ENCODE data around the gene B3GLCT.

- TF ChIP-seq CTCF (IDR thresholded peaks at IDR 0.05), result no peak
- TF ChIP-seq POLR2AphosphoS5 (IDR thresholded peaks at IDR 0.05), result no peak
- no peak for TF ChIP-seq POLR2A (IDR thresholded peaks at IDR 0.05)
Measured at GRCh38 chr13:31159306-31159705, 40.5 kb upstream of the B3GLCT start.

Measured in breast epithelium (tissue), 3 donors.